HG03139 (cell line): ENCODE data around the gene FAM149A.

ENCODE experiments used
- ATAC-seq: cut with Tn5 transposase; IDR thresholded peaks from one replicate; pipeline ENCODE4 v1.9.1; 2021; ENCODE audit not compliant: unreplicated experiment

Gene FAM149A

GRCh38 chr4:186201010-186201409 lies 96.5 kb downstream of the FAM149A start:
- no peak for ATAC-seq

DNA sequence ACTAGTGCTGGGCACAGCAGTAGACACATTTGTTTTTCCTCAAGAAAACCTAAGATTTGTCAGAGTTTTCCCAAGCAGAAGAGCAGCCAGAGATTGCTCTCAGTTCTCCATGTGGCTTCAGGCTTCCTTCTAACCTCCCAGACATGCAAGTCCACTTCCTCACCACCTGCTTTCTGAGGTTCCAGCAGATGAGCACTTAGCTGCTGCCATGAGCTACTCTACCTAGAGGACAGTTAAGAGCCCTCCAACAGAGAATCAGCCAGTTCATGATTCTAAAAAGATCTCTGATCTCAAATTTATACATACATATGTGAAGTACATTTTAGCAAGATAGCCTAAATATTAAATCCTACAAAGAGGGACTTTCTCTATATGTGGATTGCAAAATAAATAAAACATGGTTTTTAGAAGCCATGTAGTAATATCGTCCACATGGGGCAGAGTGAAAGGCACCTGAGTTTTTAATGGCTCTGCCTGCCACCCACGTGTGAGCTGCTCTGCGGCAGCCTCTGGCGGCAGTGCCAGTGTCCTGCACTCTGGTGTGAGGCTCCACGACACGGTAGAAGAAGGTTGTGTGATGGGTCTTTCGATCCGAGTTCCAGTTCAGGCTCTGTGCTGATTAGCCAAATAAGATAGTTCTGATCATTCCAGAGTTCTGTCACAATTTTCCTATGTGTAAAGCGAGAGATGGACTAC lies 97.2 kb downstream of the FAM149A start:
- peak; percentile 89 for ATAC-seq

DNA sequence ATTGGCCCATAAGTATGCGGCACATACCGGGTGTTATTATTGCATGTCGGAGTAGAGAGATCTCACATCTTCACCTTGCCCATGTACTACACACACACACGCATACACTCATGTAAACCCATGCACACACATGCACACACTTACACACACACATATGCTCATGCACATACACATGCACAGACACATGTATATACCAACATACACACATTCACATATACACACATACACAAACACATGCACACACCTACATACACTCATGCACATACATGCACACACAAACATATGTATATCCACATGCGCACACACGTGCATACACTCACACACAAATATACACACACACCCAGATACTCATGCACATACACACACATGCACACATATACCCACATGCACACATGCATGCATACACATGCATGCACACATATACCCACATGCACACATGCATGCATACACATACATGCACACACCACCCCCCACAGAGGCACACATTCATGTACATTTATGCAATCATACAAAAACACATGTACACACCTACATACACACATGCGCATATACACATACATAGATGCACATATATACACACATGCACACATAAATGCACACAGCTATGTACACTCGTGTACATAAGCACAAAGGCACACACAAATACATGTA lies 98.1 kb downstream of the FAM149A start:
- ATAC-seq = no peak

DNA sequence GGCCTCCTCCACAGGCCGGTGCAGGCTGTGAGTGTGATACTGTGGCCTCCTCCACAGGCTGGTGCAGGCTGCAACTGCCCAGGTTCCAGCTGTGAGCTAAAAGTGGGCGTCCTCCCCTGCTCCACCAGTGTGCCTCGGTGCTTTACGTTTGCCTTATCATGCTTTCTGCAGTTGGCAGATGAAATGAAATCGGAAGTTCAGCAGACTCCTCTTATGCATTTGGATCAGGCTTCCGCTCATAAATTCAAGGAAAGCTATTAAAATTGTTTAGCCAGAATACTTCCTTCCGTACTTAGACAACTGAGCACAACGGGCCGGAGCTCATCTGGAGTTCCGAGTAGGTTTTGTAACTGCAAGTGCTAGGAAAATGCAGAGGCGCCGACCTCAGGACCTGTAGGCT lies 98.9 kb downstream of the FAM149A start:
- no peak for ATAC-seq

GRCh38 chr4:186204103-186204559 lies 99.6 kb downstream of the FAM149A start:
- ATAC-seq = peak; percentile 56

GRCh38 chr4:186204686-186205085 lies 100.2 kb downstream of the FAM149A start:
- ATAC-seq = no peak

- no peak for ATAC-seq
Measured at GRCh38 chr4:186205156-186205555, 100.7 kb downstream of the FAM149A start.

GRCh38 chr4:186216465-186217024 lies 112.0 kb downstream of the FAM149A start:
- no peak for ATAC-seq

DNA sequence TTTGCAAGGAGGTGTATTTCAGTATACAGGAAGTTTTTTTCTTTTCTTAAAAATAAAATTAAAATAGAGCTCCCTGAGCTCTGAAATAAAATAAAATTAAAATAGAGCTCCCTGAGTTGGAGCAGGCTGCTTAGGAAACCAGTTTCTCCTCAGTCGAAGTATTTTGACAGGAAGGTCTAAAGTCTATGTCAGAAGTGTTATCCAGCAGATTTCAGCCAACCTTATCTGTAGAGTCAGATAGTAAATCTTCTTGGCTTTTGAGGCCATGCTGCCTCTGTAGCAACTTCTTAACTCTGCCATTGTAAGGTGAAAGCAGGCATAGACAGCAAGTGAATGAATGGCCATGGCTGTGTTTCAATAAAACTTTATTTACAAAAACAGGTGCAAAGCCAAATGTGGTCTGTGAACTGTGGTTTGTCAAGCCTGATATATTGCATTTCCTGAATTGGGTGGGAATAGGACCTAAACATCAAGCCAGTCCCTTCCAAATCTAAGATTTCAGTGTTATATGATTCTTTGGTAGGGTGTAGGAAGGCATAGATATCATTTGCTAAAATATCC lies 113.3 kb downstream of the FAM149A start:
- ATAC-seq = no peak

- ATAC-seq = no peak
Measured at GRCh38 chr4:186221624-186222023, 117.1 kb downstream of the FAM149A start.
